Astrocyte of the hippocampus (primary cell): Measurements from ENCODE around the gene MYH11.
A peak's percentile ranks its signal among the peaks of the same experiment; 100 is the strongest.
"Not testable (repeated sequence)": the region's sequence is repeated elsewhere in the genome, so short reads cannot be mapped to it uniquely, and the experiment has no call there.

ENCODE experiments used
- DNase-seq: peaks from one replicate; pipeline ENCODE4 v3.0.0; 2011; ENCODE audit warnings: low read depth, low spot score

Gene MYH11

GRCh38 chr16:15674571-15674970, 182.3 kb downstream of the MYH11 start:
- DNase-seq: no peak

GRCh38 chr16:15672514-15673167, 184.2 kb downstream of the MYH11 start:
- peak; percentile 92 for DNase-seq

- DNase-seq: not testable (repeated sequence)
These were observed 184.7 kb downstream of the MYH11 start for GRCh38 chr16:15672127-15672513.

GRCh38 chr16:15671530-15672117, 185.2 kb downstream of the MYH11 start:
- no peak for DNase-seq

GRCh38 chr16:15667091-15667742, 189.6 kb downstream of the MYH11 start:
- DNase-seq: no peak

- DNase-seq: no peak
These were observed 191.7 kb downstream of the MYH11 start for GRCh38 chr16:15665107-15665506.

GRCh38 chr16:15660203-15660601, 196.6 kb downstream of the MYH11 start:
- no peak for DNase-seq

- DNase-seq: no peak
These were observed 198.3 kb downstream of the MYH11 start for GRCh38 chr16:15658556-15658955.

- DNase-seq: no peak
These were observed 198.7 kb downstream of the MYH11 start for GRCh38 chr16:15658149-15658548.

GRCh38 chr16:15655561-15655960, 201.3 kb downstream of the MYH11 start:
- not testable (repeated sequence) for DNase-seq

GRCh38 chr16:15654591-15654990, 202.2 kb downstream of the MYH11 start:
- no peak for DNase-seq

GRCh38 chr16:15653227-15653626, 203.6 kb downstream of the MYH11 start:
- peak; percentile 81 for DNase-seq
